IMR-90 (cell line): ENCODE data around the gene ACACA. TPM values are rescaled to one million over a fixed set of nuclear protein-coding genes. Genes with fewer than 3 reads are reported as not detected.

ENCODE experiments used
- ATAC-seq: fragments of 200-7000 bp; cut with Tn5 transposase; 2 replicates; pipeline ENCODE4 v1.9.1; 2020; ENCODE audit warnings: low read depth, mild to moderate bottlenecking, moderate library complexity
- BruUV-seq: library from RNA; stranded (reverse); fragments of 400-500 nt; replicated peaks from 2 replicates; lab custom pipeline; 2021; lab: Mats Ljungman, UMichigan
- CTCF ChIA-PET: fragments of 300-600 bp; formaldehyde crosslinking; extraction: SDS; loops from one replicate; lab custom pipeline; 2021; ENCODE audit warnings: antibody characterized with exemption; lab: Yijun Ruan, JAX
- POLR2A ChIA-PET: fragments of 300-600 bp; sonication (Branson Sonifier 250); formaldehyde crosslinking; loops from one replicate; lab custom pipeline; 2022; ENCODE audit warnings: antibody characterized with exemption; ENCODE audit not compliant: unreplicated experiment; lab: Charles Lee
- DNase-seq: peaks from one replicate; pipeline ENCODE4 v3.0.0; 2013
- H2AFZ ChIP-seq: replicated peaks from 2 replicates; pipeline ENCODE3; 2013; ENCODE audit warnings: low read length, mild to moderate bottlenecking; ENCODE audit not compliant: poor library complexity
- H2AK5ac ChIP-seq: 2 replicates; pipeline ENCODE4 v1.6.1; 2013; ENCODE audit warnings: low read depth, low read length, inconsistent platforms
- H2AK9ac ChIP-seq: replicated peaks from 2 replicates; pipeline ENCODE3; 2013; ENCODE audit warnings: mild to moderate bottlenecking, low read depth, low read length, moderate library complexity; ENCODE audit not compliant: poor library complexity
- H2BK120ac ChIP-seq: 2 replicates; pipeline ENCODE4 v1.6.1; 2013; ENCODE audit warnings: low read depth, low read length, inconsistent platforms
- H2BK15ac ChIP-seq: 3 replicates; pipeline ENCODE4 v1.6.1; 2013; ENCODE audit warnings: low read depth, low read length, inconsistent platforms
- H2BK20ac ChIP-seq: 2 replicates; pipeline ENCODE4 v1.6.1; 2013; ENCODE audit warnings: low read depth, mild to moderate bottlenecking, inconsistent platforms, low read length, moderate library complexity
- H2BK5ac ChIP-seq: 2 replicates; pipeline ENCODE4 v1.6.1; 2013; ENCODE audit warnings: mild to moderate bottlenecking, low read depth, low read length, inconsistent platforms; ENCODE audit not compliant: poor library complexity, severe bottlenecking
- H3K14ac ChIP-seq: replicated peaks from 2 replicates; pipeline ENCODE4 v1.6.1; 2013; ENCODE audit warnings: low read depth, low read length, inconsistent platforms
- H3K18ac ChIP-seq: 2 replicates; pipeline ENCODE4 v1.6.1; 2013; ENCODE audit warnings: low read depth, low read length, control low read depth
- H3K23ac ChIP-seq: 2 replicates; pipeline ENCODE4 v1.6.1; 2013; ENCODE audit warnings: low read depth, low read length, inconsistent platforms
- H3K27ac ChIP-seq: 2 replicates; pipeline ENCODE4 v1.5.1; 2013; ENCODE audit warnings: mild to moderate bottlenecking, control low read depth, low read length; ENCODE audit not compliant: insufficient read depth
- H3K27me3 ChIP-seq: 2 replicates; pipeline ENCODE4 v1.6.1; 2013; ENCODE audit warnings: low read length; ENCODE audit not compliant: control insufficient read depth, insufficient read depth
- H3K36me3 ChIP-seq: 2 replicates; pipeline ENCODE4 v1.6.1; 2013; ENCODE audit warnings: low read length, mixed read lengths; ENCODE audit not compliant: control insufficient read depth, insufficient read depth
- H3K4ac ChIP-seq: 2 replicates; pipeline ENCODE4 v1.6.1; 2013; ENCODE audit warnings: low read depth, low read length, inconsistent platforms
- H3K4me1 ChIP-seq: 2 replicates; pipeline ENCODE4 v1.6.1; 2013; ENCODE audit warnings: low read length, mixed read lengths; ENCODE audit not compliant: control insufficient read depth, insufficient read depth
- H3K4me2 ChIP-seq: 2 replicates; pipeline ENCODE4 v1.6.1; 2013; ENCODE audit warnings: low read depth, mild to moderate bottlenecking, control low read depth, low read length, moderate library complexity
- H3K4me3 ChIP-seq: 2 replicates; pipeline ENCODE4 v1.5.1; 2013; ENCODE audit warnings: low read depth, mild to moderate bottlenecking, control low read depth, low read length, moderate library complexity; ENCODE audit not compliant: insufficient read depth
- H3K56ac ChIP-seq: 2 replicates; pipeline ENCODE4 v1.6.1; 2013; ENCODE audit warnings: low read length, inconsistent platforms; ENCODE audit not compliant: insufficient read depth; ENCODE audit errors: extremely low read depth
- H3K79me1 ChIP-seq, 2 experiments: 2 replicates each; pipeline ENCODE4 v1.6.1; 2013; ENCODE audit warnings: low read length in 2 of 2, inconsistent platforms in 1 of 2, low read depth in 1 of 2
- H3K9ac ChIP-seq: 2 replicates; pipeline ENCODE4 v1.6.1; 2013; ENCODE audit warnings: low read depth, low read length, control low read depth
- H3K9me1 ChIP-seq: 2 replicates; pipeline ENCODE4 v1.6.1; 2013; ENCODE audit warnings: low read length, inconsistent platforms; ENCODE audit not compliant: insufficient read depth
- H3K9me3 ChIP-seq: 2 replicates; pipeline ENCODE4 v1.6.1; 2013; ENCODE audit warnings: low read length; ENCODE audit not compliant: control insufficient read depth, insufficient read depth
- H4K20me1 ChIP-seq: 2 replicates; pipeline ENCODE4 v1.6.1; 2013; ENCODE audit warnings: low read length, inconsistent platforms; ENCODE audit not compliant: insufficient read depth
- H4K5ac ChIP-seq: 2 replicates; pipeline ENCODE4 v1.6.1; 2013; ENCODE audit warnings: mild to moderate bottlenecking, low read depth, low read length, control low read depth
- H4K8ac ChIP-seq, 2 experiments: 2 replicates each; pipeline ENCODE4 v1.6.1; 2013; ENCODE audit warnings: low read depth in 2 of 2, low read length in 2 of 2, control low read depth in 1 of 2, inconsistent platforms in 1 of 2
- H4K91ac ChIP-seq: 2 replicates; pipeline ENCODE4 v1.6.1; 2013; ENCODE audit warnings: low read depth, low read length, inconsistent platforms; ENCODE audit not compliant: insufficient read depth
- NFE2L2 ChIP-seq: fragments of 150-350 bp; IDR thresholded peaks from 2 replicates; pipeline ENCODE4 v1.6.1; 2016; ENCODE audit warnings: low read depth, mild to moderate bottlenecking, low read length
- WGBS, 2 experiments: methylation state at CpG; one replicate each; pipeline versions ENCODE4 v1.1.5 to v1.1.7; 2013; ENCODE audit warnings: missing lambda C conversion rate in 2 of 2; ENCODE audit not compliant: insufficient read length in 1 of 2; ENCODE audit errors: extremely low coverage in 2 of 2; 5-methylcytosine and 5-hydroxymethylcytosine counted together
- dilution Hi-C: fragments of 300-500 bp; cut with HindIII; formaldehyde crosslinking; loops from one replicate; pipeline ENCODE4 v1.14.3; 2018; ENCODE audit warnings: low sequenced_read_pairs; ENCODE audit not compliant: unreplicated experiment
- in situ Hi-C: fragments of 300-500 bp; cut with MboI; formaldehyde crosslinking; loops from 3 replicates; pipeline ENCODE4 v1.14.3; 2019; ENCODE audit warnings: low sequenced_read_pairs, inconsistent platforms, mixed read lengths
- intact Hi-C: fragments of 100-400 bp; cut with micrococcal nuclease; formaldehyde crosslinking; loops from 2 replicates; pipeline ENCODE4 v1.10.0; 2022
- polyA plus RNA-seq, 3 experiments: library from polyadenylated mRNA; depleted of rRNA; stranded (reverse); fragments of >200 nt; gene quantifications; 2 replicates each; pipeline ENCODE4 v1.2.3, GENCODE V29; 2012; ENCODE audit warnings: low replicate concordance in 1 of 3
- total RNA-seq: library from RNA; depleted of rRNA; stranded (reverse); fragments of >200 nt; gene quantifications from 2 replicates; pipeline ENCODE4 v1.2.3, GENCODE V29; 2012

The ACACA gene
- total and polyA plus RNA-seq, 2 of the 4 experiments (the other 2 are of a cell fraction): 21.3 to 39.1 TPM

GRCh38 chr17:37425268-37425667 is 18.6 kb upstream of the ACACA start:
- ChIA-PET CTCF (no interaction called here), POLR2A (interaction anchor here (0.6 kb wide), 1 partner anchor 17 kb away, joined by 6 read pairs; no protein-coding TSS in a partner anchor)
- intact Hi-C loops (no loop called here), dilution Hi-C loops (no loop called here), in situ Hi-C loops (no loop called here)
- H4K8ac ChIP-seq: no peak overlapping the region
- WGBS, 2 experiments: no CpG with 5 or more reads among the region's 1 CpG
- no peak overlapping the region for H2BK20ac ChIP-seq
- peaks cover 26% of the 10 kb centered on the region for H3K36me3 ChIP-seq
- no peak for DNase-seq
- H3K23ac ChIP-seq: no peak overlapping the region
- H3K18ac ChIP-seq: no peak overlapping the region
- no peaks in the 10 kb centered on the region; the same call in 1 of the 2 replicates for H3K9me1 ChIP-seq
- peaks cover 11 to 36% of the 10 kb centered on the region in 2 experiments for H3K79me1 ChIP-seq
- no peak overlapping the region for H3K4ac ChIP-seq
- no peak overlapping the region for H3K14ac ChIP-seq
- H3K9ac ChIP-seq: no peak overlapping the region
- no peak overlapping the region for H3K56ac ChIP-seq
- no peak overlapping the region for H3K4me2 ChIP-seq
- no peak overlapping the region for H2BK15ac ChIP-seq
- H2AK9ac ChIP-seq: no peak overlapping the region
- no peak overlapping the region for H2BK120ac ChIP-seq
- no peak overlapping the region for H2AK5ac ChIP-seq
- no peak overlapping the region for H4K91ac ChIP-seq
- no TSS peak for BruUV-seq
- H3K27me3 ChIP-seq: no peaks in the 10 kb centered on the region
- no peak for ATAC-seq
- H3K9me3 ChIP-seq: no peaks in the 10 kb centered on the region
- no peak for TF ChIP-seq NFE2L2
- no peaks in the 10 kb centered on the region; the same call in 1 of the 2 replicates for H3K4me1 ChIP-seq
- H4K20me1 ChIP-seq: no peaks in the 10 kb centered on the region
- no peak overlapping the region for H2AFZ ChIP-seq
- no peak overlapping the region for H3K27ac ChIP-seq
- H3K4me3 ChIP-seq: no peak overlapping the region
- H4K5ac ChIP-seq: no peak overlapping the region
- H2BK5ac ChIP-seq: no peak overlapping the region
